Measurements from ENCODE around the gene MST1R.

Gene MST1R

GRCh38 chr3:49845694-49846093, 58.0 kb downstream of the MST1R start:
- no peak for TF ChIP-seq CTCF (IDR thresholded peaks at IDR 0.05; ENCODE audit: insufficient read depth, low read length, poor library complexity, severe bottlenecking)
- Histone ChIP-seq H3K4me3 (replicated peaks; ENCODE audit: low read depth, low read length) (no peak overlapping the region), H3K36me3 (ENCODE audit: control insufficient read depth, insufficient read depth, low read length) (peaks cover 13% of the 10 kb centered on the region), H3K27me3 (replicated peaks; ENCODE audit: control insufficient read depth, insufficient read depth, low read length) (no peaks in the 10 kb centered on the region)
- no peak for DNase-seq (ENCODE audit: extremely low read depth, insufficient read length)

GRCh38 chr3:49844464-49845183, 59.0 kb downstream of the MST1R start:
- H3K27me3 ChIP-seq (replicated peaks; ENCODE audit: control insufficient read depth, insufficient read depth, low read length), result no peaks in the 10 kb centered on the region
- no peak for TF ChIP-seq CTCF (IDR thresholded peaks at IDR 0.05; ENCODE audit: insufficient read depth, low read length, poor library complexity, severe bottlenecking)
- DNase-seq (ENCODE audit: extremely low read depth, insufficient read length), result no peak
- peaks cover 17% of the 10 kb centered on the region for H3K36me3 ChIP-seq (ENCODE audit: control insufficient read depth, insufficient read depth, low read length)
- no peak overlapping the region for H3K4me3 ChIP-seq (replicated peaks; ENCODE audit: low read depth, low read length)

GRCh38 chr3:49842843-49843517, 60.7 kb downstream of the MST1R start:
- H3K4me3 ChIP-seq (replicated peaks; ENCODE audit: low read depth, low read length), result no peak overlapping the region
- peaks cover 20% of the 10 kb centered on the region for H3K36me3 ChIP-seq (ENCODE audit: control insufficient read depth, insufficient read depth, low read length)
- no peak for DNase-seq (ENCODE audit: extremely low read depth, insufficient read length)
- no peaks in the 10 kb centered on the region for H3K27me3 ChIP-seq (replicated peaks; ENCODE audit: control insufficient read depth, insufficient read depth, low read length)
- no peak for TF ChIP-seq CTCF (IDR thresholded peaks at IDR 0.05; ENCODE audit: insufficient read depth, low read length, poor library complexity, severe bottlenecking)

GRCh38 chr3:49841806-49842205, 61.9 kb downstream of the MST1R start:
- no peaks in the 10 kb centered on the region for H3K27me3 ChIP-seq (replicated peaks; ENCODE audit: control insufficient read depth, insufficient read depth, low read length)
- no peak overlapping the region for H3K4me3 ChIP-seq (replicated peaks; ENCODE audit: low read depth, low read length)
- H3K36me3 ChIP-seq (ENCODE audit: control insufficient read depth, insufficient read depth, low read length), result peaks cover 22% of the 10 kb centered on the region
- no peak for TF ChIP-seq CTCF (IDR thresholded peaks at IDR 0.05; ENCODE audit: insufficient read depth, low read length, poor library complexity, severe bottlenecking)
- DNase-seq (ENCODE audit: extremely low read depth, insufficient read length), result no peak

- peaks cover 19% of the 10 kb centered on the region for H3K36me3 ChIP-seq (ENCODE audit: control insufficient read depth, insufficient read depth, low read length)
- no peak for DNase-seq (ENCODE audit: extremely low read depth, insufficient read length)
- no peak overlapping the region for H3K4me3 ChIP-seq (replicated peaks; ENCODE audit: low read depth, low read length)
- peak; percentile 66 for TF ChIP-seq CTCF (IDR thresholded peaks at IDR 0.05; ENCODE audit: insufficient read depth, low read length, poor library complexity, severe bottlenecking)
- H3K27me3 ChIP-seq (replicated peaks; ENCODE audit: control insufficient read depth, insufficient read depth, low read length), result no peaks in the 10 kb centered on the region
Measured at GRCh38 chr3:49841126-49841696, 62.5 kb downstream of the MST1R start.
